Colonic mucosa (tissue), 4 donors: Measurements from ENCODE around the gene RYR2. TPM values are rescaled to one million over a fixed set of nuclear protein-coding genes. Genes with fewer than 3 reads are reported as not detected.
"Not testable (repeated sequence)": the region's sequence is repeated elsewhere in the genome, so short reads cannot be mapped to it uniquely, and the experiment has no call there.

Experiments
- DNase-seq: peaks from one replicate; pipeline ENCODE4 v3.0.0-alpha.2; 2020
- H3K27ac ChIP-seq: fragments of 200-600 bp; one replicate; pipeline ENCODE4 v1.8.0; 2021
- H3K27me3 ChIP-seq: fragments of 200-600 bp; one replicate; pipeline ENCODE4 v1.8.0; 2021
- H3K36me3 ChIP-seq: fragments of 200-600 bp; one replicate; pipeline ENCODE4 v1.8.0; 2021
- H3K4me1 ChIP-seq: fragments of 200-600 bp; one replicate; pipeline ENCODE4 v1.8.0; 2021; ENCODE audit warnings: mild to moderate bottlenecking
- H3K4me3 ChIP-seq: fragments of 200-600 bp; one replicate; pipeline ENCODE4 v1.8.0; 2021
- H3K9ac ChIP-seq, 2 donors: one replicate each; pipeline ENCODE4 v1.7.0; 2013; ENCODE audit warnings: control low read depth in 2 of 2, low read depth in 2 of 2, low read length in 2 of 2
- H3K9me3 ChIP-seq: fragments of 200-600 bp; one replicate; pipeline ENCODE4 v1.8.0; 2021
- CTCF ChIP-seq: fragments of 200-600 bp; IDR thresholded peaks from one replicate; pipeline ENCODE4 v1.8.0; 2022; ENCODE audit warnings: antibody characterized with exemption, mild to moderate bottlenecking
- intact Hi-C: fragments of 100-400 bp; cut with DNase I; formaldehyde crosslinking; loops from one replicate; pipeline ENCODE4 v1.14.1; 2022
- total RNA-seq, 2 donors: library from RNA; stranded (reverse); fragmentation: NEBNext Ultra II Directional in 1 of 2; extraction: Animal tissue kit (Norgen Biotek cat#: 25700) in 1 of 2; gene quantifications; one replicate each; pipeline ENCODE4 v1.2.1, GENCODE V29; 2021
- donor health status: healthy.
- donor health status: DM: no; HTN: no; CAD: no.
- donor health status: DM: no; HTN: no; CAD: no.

RYR2 gene
- total RNA-seq, 2 donors from 2014 or later, result 0.15 to 0.56 TPM

- Histone ChIP-seq H3K36me3 (no peaks in the 10 kb centered on the region), H3K27ac (no peak overlapping the region), H3K9ac (no peak overlapping the region), H3K4me1 (no peaks in the 10 kb centered on the region), H3K27me3 (no peaks in the 10 kb centered on the region), H3K4me3 (no peak overlapping the region), H3K9me3 (no peaks in the 10 kb centered on the region)
- DNase-seq, result no peak
- no peak for TF ChIP-seq CTCF
- intact Hi-C loops, result no loop called here
Measured at GRCh38 chr1:237817277-237817676, 775.3 kb downstream of the RYR2 start.

- H3K36me3 ChIP-seq, H3K9me3 ChIP-seq, intact Hi-C loops, H3K4me1 ChIP-seq, H3K4me3 ChIP-seq, H3K27ac ChIP-seq, H3K27me3 ChIP-seq, H3K9ac ChIP-seq: not testable (repeated sequence)
- DNase-seq, result peak; percentile 47
Measured at GRCh38 chr1:237820634-237821033, 778.6 kb downstream of the RYR2 start.

GRCh38 chr1:237832858-237833257 lies 790.9 kb downstream of the RYR2 start:
- Histone ChIP-seq H3K27ac (no peak overlapping the region), H3K9ac (no peak overlapping the region), H3K4me1 (no peaks in the 10 kb centered on the region), H3K4me3 (no peak overlapping the region), H3K27me3 (no peaks in the 10 kb centered on the region), H3K9me3 (no peaks in the 10 kb centered on the region), H3K36me3 (no peaks in the 10 kb centered on the region)
- DNase-seq, result no peak
- no peak for TF ChIP-seq CTCF
- intact Hi-C loops, result no loop called here

GRCh38 chr1:237834048-237834447 lies 792.1 kb downstream of the RYR2 start:
- DNase-seq, result no peak
- Histone ChIP-seq H3K27ac (no peak overlapping the region), H3K4me3 (no peak overlapping the region), H3K27me3 (no peaks in the 10 kb centered on the region), H3K4me1 (no peaks in the 10 kb centered on the region), H3K9me3 (no peaks in the 10 kb centered on the region), H3K36me3 (no peaks in the 10 kb centered on the region), H3K9ac (no peak overlapping the region)
- TF ChIP-seq CTCF, result no peak
- intact Hi-C loops, result no loop called here

- Histone ChIP-seq H3K9ac (no peak overlapping the region), H3K36me3 (no peaks in the 10 kb centered on the region), H3K4me3 (no peak overlapping the region), H3K9me3 (no peaks in the 10 kb centered on the region), H3K4me1 (no peaks in the 10 kb centered on the region), H3K27ac (no peak overlapping the region), H3K27me3 (no peaks in the 10 kb centered on the region)
- no peak for DNase-seq
- intact Hi-C loops, result no loop called here
- no peak for TF ChIP-seq CTCF
Measured at GRCh38 chr1:237834461-237834860, 792.5 kb downstream of the RYR2 start.

- H3K9ac ChIP-seq, result no peak overlapping the region
- TF ChIP-seq CTCF, result no peak
- no peaks in the 10 kb centered on the region for H3K27me3 ChIP-seq
- no peaks in the 10 kb centered on the region for H3K36me3 ChIP-seq
- H3K27ac ChIP-seq, result no peak overlapping the region
- no peaks in the 10 kb centered on the region for H3K9me3 ChIP-seq
- no peak for DNase-seq
- intact Hi-C loops, result no loop called here
- H3K4me3 ChIP-seq, result no peak overlapping the region
- no peaks in the 10 kb centered on the region for H3K4me1 ChIP-seq
Measured at GRCh38 chr1:237838320-237838719, 796.3 kb downstream of the RYR2 start.
